Measurements from ENCODE around the gene MAML1.

DNA sequence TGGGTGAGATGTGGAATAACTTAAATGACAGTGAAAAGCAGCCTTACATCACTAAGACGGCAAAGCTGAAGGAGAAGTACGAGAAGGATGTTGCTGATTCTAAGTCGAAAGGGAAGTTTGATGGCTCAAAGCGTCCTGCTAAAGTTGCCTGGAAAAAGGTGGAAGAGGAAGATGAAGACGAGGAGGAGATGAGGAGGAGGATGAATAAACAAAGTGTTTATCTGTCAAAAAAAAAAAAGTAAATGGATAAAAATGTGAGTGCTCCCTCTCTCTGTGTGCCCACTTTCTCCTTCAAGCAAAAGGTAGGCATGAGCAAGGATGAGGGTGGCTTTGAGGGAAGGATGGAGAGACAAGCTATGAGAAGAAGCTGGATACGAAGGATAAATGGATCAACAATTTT is 38.1 kb upstream of the MAML1 start:
- TF ChIP-seq, protein P1, sequence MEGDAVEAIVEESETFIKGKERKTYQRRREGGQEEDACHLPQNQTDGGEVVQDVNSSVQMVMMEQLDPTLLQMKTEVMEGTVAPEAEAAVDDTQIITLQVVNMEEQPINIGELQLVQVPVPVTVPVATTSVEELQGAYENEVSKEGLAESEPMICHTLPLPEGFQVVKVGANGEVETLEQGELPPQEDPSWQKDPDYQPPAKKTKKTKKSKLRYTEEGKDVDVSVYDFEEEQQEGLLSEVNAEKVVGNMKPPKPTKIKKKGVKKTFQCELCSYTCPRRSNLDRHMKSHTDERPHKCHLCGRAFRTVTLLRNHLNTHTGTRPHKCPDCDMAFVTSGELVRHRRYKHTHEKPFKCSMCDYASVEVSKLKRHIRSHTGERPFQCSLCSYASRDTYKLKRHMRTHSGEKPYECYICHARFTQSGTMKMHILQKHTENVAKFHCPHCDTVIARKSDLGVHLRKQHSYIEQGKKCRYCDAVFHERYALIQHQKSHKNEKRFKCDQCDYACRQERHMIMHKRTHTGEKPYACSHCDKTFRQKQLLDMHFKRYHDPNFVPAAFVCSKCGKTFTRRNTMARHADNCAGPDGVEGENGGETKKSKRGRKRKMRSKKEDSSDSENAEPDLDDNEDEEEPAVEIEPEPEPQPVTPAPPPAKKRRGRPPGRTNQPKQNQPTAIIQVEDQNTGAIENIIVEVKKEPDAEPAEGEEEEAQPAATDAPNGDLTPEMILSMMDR (conservative IDR thresholded peaks at IDR 0.05 in 1 of 2, IDR thresholded peaks at IDR 0.05 in 1 of 2; ENCODE audit: low read depth in 1 of 2, low read length in 2 of 2) = no peak
- no peak for TF ChIP-seq EZH2 (IDR thresholded peaks at IDR 0.05; ENCODE audit: low read length, missing control alignments)
